HEK293 (cell line): Measurements from ENCODE around the gene BCAP31.

Experiments used
- MEIS1 ChIP-seq: sonication (generic); formaldehyde crosslinking; IDR thresholded peaks from 2 replicates; pipeline ENCODE4 v1.8.1; 2022; ENCODE audit warnings: missing genetic modification reagents, mild to moderate bottlenecking, borderline replicate concordance
- ZNF157 ChIP-seq: fragments of 450-650 bp; formaldehyde crosslinking; IDR thresholded peaks from 2 replicates; pipeline ENCODE4 v1.5.1; 2016; ENCODE audit warnings: missing biosample characterization, missing genetic modification characterization
- ZNF274 ChIP-seq, 2 experiments: fragments of 200-500 bp in 1 of 2; fragments of 450-650 bp in 1 of 2; sonication (Bioruptor generic) in 1 of 2; formaldehyde crosslinking in 1 of 2; IDR thresholded peaks; 2 replicates each; pipeline versions ENCODE4 v1.5.1 to v1.6.1; 2014 to 2016; ENCODE audit warnings: borderline replicate concordance in 1 of 2, inconsistent platforms in 1 of 2, low read length in 1 of 2, missing biosample characterization in 1 of 2, missing genetic modification characterization in 1 of 2
- ZNF423 ChIP-seq: fragments of 450-650 bp; formaldehyde crosslinking; IDR thresholded peaks from 2 replicates; pipeline ENCODE4 v1.5.1; 2016; ENCODE audit warnings: missing biosample characterization, missing genetic modification characterization
- ZNF654 ChIP-seq: fragments of 450-650 bp; formaldehyde crosslinking; IDR thresholded peaks from 2 replicates; pipeline ENCODE4 v1.5.1; 2016; ENCODE audit warnings: low read depth, missing biosample characterization, missing genetic modification characterization
- ZNF776 ChIP-seq: fragments of 450-650 bp; formaldehyde crosslinking; IDR thresholded peaks from 2 replicates; pipeline ENCODE4 v1.5.0; 2017; ENCODE audit warnings: missing biosample characterization, missing genetic modification characterization, borderline replicate concordance
- ZNF785 ChIP-seq: fragments of 450-650 bp; formaldehyde crosslinking; IDR thresholded peaks from 2 replicates; pipeline ENCODE4 v1.5.1; 2016; ENCODE audit warnings: missing biosample characterization, missing genetic modification characterization
- ZXDB ChIP-seq: fragments of 450-650 bp; formaldehyde crosslinking; IDR thresholded peaks from 2 replicates; pipeline ENCODE4 v1.5.1; 2016; ENCODE audit warnings: missing biosample characterization, missing genetic modification characterization
- TF ChIP-seq, protein P1 (sequence below): fragments of 450-650 bp; formaldehyde crosslinking; IDR thresholded peaks from 2 replicates; pipeline ENCODE4 v1.5.1; 2016; ENCODE audit warnings: missing biosample characterization, missing genetic modification characterization
- TF ChIP-seq, protein P2 (sequence below): fragments of 450-650 bp; formaldehyde crosslinking; IDR thresholded peaks from 2 replicates; pipeline ENCODE4 v1.5.1; 2016; ENCODE audit warnings: missing biosample characterization, missing genetic modification characterization
- TF ChIP-seq, protein P3 (sequence below): fragments of 450-650 bp; formaldehyde crosslinking; conservative IDR thresholded peaks from 2 replicates; pipeline ENCODE4 v1.5.1; 2016; ENCODE audit warnings: low read depth, missing biosample characterization, missing genetic modification characterization

DNA sequence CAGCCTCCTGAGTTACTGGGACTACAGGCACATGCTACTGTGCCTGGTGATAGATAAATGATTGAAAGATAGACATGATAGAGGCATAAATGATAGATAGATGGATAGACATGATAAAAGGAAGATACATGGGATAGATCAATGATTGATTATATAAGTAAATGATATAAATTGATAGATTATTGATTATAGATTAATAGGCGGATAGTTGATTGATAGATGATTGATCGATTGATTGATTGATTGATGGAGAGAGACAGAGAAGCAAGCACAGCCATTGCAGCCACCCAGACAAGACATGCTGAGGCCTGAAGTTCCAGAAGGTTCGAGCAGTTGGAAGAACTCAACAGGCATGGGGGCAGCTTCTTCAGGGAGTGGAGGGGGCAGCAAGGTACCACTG is 22.2 kb upstream of the BCAP31 start:
- no peak for TF ChIP-seq ZXDB
- TF ChIP-seq, protein P1, sequence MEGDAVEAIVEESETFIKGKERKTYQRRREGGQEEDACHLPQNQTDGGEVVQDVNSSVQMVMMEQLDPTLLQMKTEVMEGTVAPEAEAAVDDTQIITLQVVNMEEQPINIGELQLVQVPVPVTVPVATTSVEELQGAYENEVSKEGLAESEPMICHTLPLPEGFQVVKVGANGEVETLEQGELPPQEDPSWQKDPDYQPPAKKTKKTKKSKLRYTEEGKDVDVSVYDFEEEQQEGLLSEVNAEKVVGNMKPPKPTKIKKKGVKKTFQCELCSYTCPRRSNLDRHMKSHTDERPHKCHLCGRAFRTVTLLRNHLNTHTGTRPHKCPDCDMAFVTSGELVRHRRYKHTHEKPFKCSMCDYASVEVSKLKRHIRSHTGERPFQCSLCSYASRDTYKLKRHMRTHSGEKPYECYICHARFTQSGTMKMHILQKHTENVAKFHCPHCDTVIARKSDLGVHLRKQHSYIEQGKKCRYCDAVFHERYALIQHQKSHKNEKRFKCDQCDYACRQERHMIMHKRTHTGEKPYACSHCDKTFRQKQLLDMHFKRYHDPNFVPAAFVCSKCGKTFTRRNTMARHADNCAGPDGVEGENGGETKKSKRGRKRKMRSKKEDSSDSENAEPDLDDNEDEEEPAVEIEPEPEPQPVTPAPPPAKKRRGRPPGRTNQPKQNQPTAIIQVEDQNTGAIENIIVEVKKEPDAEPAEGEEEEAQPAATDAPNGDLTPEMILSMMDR (tag by site-specific recombination) = no peak
- no peak for TF ChIP-seq ZNF776 (tag by site-specific recombination)
- TF ChIP-seq, protein P2, sequence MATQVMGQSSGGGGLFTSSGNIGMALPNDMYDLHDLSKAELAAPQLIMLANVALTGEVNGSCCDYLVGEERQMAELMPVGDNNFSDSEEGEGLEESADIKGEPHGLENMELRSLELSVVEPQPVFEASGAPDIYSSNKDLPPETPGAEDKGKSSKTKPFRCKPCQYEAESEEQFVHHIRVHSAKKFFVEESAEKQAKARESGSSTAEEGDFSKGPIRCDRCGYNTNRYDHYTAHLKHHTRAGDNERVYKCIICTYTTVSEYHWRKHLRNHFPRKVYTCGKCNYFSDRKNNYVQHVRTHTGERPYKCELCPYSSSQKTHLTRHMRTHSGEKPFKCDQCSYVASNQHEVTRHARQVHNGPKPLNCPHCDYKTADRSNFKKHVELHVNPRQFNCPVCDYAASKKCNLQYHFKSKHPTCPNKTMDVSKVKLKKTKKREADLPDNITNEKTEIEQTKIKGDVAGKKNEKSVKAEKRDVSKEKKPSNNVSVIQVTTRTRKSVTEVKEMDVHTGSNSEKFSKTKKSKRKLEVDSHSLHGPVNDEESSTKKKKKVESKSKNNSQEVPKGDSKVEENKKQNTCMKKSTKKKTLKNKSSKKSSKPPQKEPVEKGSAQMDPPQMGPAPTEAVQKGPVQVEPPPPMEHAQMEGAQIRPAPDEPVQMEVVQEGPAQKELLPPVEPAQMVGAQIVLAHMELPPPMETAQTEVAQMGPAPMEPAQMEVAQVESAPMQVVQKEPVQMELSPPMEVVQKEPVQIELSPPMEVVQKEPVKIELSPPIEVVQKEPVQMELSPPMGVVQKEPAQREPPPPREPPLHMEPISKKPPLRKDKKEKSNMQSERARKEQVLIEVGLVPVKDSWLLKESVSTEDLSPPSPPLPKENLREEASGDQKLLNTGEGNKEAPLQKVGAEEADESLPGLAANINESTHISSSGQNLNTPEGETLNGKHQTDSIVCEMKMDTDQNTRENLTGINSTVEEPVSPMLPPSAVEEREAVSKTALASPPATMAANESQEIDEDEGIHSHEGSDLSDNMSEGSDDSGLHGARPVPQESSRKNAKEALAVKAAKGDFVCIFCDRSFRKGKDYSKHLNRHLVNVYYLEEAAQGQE = no peak
- TF ChIP-seq, protein P3, sequence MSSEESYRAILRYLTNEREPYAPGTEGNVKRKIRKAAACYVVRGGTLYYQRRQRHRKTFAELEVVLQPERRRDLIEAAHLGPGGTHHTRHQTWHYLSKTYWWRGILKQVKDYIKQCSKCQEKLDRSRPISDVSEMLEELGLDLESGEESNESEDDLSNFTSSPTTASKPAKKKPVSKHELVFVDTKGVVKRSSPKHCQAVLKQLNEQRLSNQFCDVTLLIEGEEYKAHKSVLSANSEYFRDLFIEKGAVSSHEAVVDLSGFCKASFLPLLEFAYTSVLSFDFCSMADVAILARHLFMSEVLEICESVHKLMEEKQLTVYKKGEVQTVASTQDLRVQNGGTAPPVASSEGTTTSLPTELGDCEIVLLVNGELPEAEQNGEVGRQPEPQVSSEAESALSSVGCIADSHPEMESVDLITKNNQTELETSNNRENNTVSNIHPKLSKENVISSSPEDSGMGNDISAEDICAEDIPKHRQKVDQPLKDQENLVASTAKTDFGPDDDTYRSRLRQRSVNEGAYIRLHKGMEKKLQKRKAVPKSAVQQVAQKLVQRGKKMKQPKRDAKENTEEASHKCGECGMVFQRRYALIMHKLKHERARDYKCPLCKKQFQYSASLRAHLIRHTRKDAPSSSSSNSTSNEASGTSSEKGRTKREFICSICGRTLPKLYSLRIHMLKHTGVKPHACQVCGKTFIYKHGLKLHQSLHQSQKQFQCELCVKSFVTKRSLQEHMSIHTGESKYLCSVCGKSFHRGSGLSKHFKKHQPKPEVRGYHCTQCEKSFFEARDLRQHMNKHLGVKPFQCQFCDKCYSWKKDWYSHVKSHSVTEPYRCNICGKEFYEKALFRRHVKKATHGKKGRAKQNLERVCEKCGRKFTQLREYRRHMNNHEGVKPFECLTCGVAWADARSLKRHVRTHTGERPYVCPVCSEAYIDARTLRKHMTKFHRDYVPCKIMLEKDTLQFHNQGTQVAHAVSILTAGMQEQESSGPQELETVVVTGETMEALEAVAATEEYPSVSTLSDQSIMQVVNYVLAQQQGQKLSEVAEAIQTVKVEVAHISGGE (tag by site-specific recombination) = no peak
- no peak for TF ChIP-seq ZNF274 (IDR thresholded peaks at IDR 0.05; ENCODE audit: low read length)
- TF ChIP-seq ZNF274 (tag by site-specific recombination; IDR thresholded peaks at IDR 0.05; ENCODE audit: borderline replicate concordance) = no peak
- no peak for TF ChIP-seq ZNF654 (tag by site-specific recombination)
- TF ChIP-seq ZNF785 (tag by site-specific recombination) = no peak
- no peak for TF ChIP-seq ZNF157 (tag by site-specific recombination)
- no peak for TF ChIP-seq ZNF423 (tag by site-specific recombination)
- no peak for TF ChIP-seq MEIS1 (CRISPR knock-in tag)
